D721Med (cell line): ENCODE results near the gene PLEKHG3.

ENCODE experiments used
- DNase-seq: peaks from one replicate; pipeline ENCODE4 v3.0.0; 2011; ENCODE audit warnings: low spot score; ENCODE audit not compliant: insufficient read length
- FAIRE-seq: peaks from 2 replicates; lab custom pipeline; 2011; peaks lifted over from hg19 to GRCh38; lab: Jason Lieb, UNC
- TF ChIP-seq, protein P1 (sequence below): IDR thresholded peaks from 2 replicates; pipeline ENCODE4 v1.5.1; 2012; ENCODE audit warnings: mild to moderate bottlenecking, control low read depth; ENCODE audit not compliant: insufficient read depth; ENCODE audit errors: missing control alignments

PLEKHG3 gene

DNA sequence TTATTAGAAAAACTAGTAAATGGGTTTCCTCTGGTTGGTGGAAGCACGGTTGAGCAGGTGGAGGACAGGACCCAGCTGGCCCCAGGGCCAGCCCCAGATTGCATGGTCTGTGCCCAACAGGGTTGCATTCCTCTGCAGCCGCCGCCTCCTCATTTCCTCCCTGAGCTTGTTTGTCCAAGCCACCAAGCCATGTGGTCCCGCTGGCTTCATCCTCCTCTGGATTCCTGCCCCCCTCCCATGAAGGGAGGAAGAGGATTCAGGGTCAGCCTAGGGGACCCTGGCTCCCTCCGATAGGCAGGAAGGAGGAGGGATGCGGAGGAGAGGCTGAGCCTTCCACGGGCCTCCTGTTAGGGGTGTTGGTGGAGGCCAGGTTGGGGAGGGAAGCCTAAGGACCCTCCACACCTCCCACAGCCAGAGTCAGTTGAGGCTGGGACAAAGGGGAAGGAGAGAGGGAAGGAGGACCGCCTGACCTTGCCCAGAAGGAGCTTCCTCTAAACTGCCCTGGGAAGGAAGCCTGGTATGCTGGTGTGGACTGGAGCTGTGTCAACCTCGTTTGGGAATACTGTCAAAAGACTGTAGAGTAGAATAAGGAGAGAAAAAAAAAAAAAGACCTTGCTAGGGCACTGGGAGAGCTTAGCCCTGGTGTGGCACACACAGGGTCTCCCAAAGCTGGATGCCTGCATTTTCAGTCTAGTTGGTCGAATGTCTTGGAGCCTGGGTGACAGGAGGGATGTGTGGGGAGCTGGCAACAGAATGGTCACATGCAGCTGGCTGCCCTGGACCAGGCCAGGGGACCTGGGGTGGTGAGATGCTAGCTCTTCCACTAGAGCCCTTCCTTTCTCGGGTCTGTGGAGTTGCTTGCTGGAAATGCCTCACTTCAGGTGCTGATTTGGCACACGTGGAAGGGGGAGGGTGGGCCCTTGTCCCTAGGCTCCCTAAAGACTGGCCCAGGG is 42.4 kb downstream of the PLEKHG3 start:
- FAIRE-seq (no peak), DNase-seq (no peak)
- TF ChIP-seq, protein P1, sequence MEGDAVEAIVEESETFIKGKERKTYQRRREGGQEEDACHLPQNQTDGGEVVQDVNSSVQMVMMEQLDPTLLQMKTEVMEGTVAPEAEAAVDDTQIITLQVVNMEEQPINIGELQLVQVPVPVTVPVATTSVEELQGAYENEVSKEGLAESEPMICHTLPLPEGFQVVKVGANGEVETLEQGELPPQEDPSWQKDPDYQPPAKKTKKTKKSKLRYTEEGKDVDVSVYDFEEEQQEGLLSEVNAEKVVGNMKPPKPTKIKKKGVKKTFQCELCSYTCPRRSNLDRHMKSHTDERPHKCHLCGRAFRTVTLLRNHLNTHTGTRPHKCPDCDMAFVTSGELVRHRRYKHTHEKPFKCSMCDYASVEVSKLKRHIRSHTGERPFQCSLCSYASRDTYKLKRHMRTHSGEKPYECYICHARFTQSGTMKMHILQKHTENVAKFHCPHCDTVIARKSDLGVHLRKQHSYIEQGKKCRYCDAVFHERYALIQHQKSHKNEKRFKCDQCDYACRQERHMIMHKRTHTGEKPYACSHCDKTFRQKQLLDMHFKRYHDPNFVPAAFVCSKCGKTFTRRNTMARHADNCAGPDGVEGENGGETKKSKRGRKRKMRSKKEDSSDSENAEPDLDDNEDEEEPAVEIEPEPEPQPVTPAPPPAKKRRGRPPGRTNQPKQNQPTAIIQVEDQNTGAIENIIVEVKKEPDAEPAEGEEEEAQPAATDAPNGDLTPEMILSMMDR: no peak

DNA sequence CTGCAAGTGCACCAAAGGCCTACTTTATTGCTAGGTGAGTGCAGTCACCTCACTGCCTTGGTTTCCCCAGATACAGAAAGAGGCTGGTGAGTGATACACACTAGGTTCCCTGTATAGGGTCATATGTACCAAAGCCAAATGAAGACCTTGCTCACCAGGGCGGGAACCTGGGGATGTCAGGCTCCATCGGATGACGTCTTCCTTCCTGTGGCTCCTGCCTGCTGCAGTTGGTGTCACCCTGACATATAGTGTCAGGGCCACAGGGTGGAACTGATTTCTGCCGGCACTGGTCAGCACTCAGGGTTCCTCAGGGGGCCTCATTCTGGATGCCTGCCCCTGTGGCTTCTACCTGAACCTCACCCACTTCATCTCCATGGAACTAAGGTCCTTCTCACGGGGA is 43.1 kb downstream of the PLEKHG3 start:
- TF ChIP-seq, protein P1: no peak
- no peak for FAIRE-seq

DNA sequence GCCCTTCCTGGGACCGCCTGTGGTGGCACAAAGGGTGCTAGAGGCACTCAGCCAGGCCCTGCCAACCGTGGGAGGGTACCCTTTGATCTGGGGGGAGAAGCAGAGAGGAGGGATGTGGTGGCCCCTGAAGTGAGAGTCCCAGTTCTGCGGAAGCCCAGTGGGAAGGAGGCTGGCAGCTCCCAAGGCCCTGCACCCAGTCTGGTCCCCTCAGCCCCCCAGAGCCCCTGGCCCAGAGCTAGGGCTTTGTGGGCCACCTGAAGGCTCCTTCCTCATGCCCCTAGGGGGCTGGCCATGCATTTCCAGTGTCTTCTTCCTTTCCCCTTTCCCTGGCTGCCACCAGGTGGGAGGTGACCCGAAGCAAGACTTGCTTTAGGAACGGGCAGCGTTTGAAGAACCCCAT is 44.3 kb downstream of the PLEKHG3 start:
- TF ChIP-seq, protein P1: no peak
- FAIRE-seq (no peak), DNase-seq (no peak)

More for the DNA sequence above, 43.1 kb downstream of the PLEKHG3 start:
- DNase-seq: no peak

DNA sequence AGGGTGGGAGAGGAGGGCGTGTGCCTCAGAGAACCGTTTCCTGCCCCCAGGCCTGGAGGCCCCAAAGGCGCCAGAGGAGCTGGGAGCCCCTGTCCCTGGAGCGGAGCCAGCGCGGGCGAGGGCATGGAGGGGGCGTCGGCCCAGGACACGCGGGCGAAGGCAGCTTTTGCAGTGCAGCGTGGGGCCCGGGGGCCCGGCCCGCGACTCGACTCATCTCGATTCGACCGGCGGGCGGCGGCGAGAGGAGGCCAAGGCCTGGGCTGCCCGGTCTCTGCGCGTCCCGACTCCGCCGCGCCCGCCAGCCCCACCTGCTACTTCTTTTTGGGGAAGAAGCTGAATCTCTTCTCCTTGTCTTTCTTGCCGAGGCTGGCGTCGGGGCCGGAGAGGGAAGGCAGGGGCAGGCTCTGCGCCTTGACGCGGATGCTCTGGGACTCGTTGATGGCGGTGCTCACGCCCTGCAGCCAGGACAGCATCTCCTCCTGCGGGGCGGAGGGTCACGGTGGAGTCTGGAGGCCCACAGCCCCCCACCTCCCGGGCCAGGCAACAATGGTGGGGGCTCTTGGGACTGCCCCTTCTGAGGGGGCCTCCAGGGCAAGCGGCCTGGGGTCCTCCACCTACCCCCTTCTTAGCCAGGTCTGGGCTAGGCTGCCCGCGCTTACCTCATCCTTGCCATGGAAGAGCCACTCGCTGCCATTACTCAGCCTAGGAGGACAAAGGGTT is 44.9 kb downstream of the PLEKHG3 start:
- FAIRE-seq (no peak), DNase-seq (no peak)
- TF ChIP-seq, protein P1: no peak

DNA sequence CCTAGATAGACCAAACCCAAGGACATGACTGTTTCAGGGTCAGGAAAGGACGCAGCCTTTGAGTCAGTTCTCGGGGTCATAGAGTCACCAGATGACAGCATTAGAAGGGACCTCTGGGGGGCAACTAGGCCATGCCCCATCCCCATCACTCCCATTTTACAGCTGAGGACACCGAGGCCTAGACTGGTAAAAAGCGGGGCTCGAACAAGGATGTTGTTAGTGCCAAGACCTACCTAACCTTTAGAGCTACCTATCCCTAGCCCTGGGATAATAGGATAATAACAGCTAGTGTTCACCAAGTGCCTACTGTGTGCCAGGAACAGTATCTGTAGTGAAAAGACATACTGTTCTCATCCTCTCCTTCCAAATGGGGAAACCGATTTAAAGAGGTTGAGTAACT is 48.7 kb downstream of the PLEKHG3 start:
- FAIRE-seq (no peak), DNase-seq (no peak)
- TF ChIP-seq, protein P1: no peak

DNA sequence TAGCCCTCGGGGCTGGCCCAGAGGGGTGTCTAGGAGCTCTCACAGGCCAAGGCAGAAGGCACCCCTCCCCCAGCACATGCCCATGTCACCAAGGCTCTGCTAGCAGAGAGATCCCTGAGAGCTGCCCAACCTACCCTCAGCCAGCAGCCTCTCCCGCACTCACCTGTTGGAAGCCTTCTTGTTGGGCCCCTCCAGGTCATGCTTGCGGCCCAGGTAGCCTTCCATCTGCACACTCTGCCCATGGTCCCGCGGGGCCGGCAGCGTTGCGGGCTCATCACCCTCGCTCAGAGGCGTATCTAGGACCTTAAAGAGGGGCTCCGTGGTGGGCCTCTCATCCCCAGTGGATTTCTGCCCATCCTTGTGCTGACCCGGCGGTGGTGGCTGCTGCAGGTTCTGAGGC is 49.1 kb downstream of the PLEKHG3 start:
- FAIRE-seq: no peak
- TF ChIP-seq, protein P1: no peak
- no peak for DNase-seq
